ENCODE results near the gene BCR.

The BCR gene

GRCh38 chr22:23282089-23282501 is 101.8 kb downstream of the BCR start:
- no peaks in the 10 kb centered on the region for H3K79me2 ChIP-seq (ENCODE audit: control insufficient read depth, insufficient read depth, low read length, unreplicated experiment)
- H3K27me3 ChIP-seq (ENCODE audit: insufficient read depth, low read length): no peaks in the 10 kb centered on the region
- no peak overlapping the region for H2AFZ ChIP-seq (ENCODE audit: low read length, unreplicated experiment)
- H3K4me3 ChIP-seq (ENCODE audit: low read depth, low read length): no peak overlapping the region
- peak overlapping the region; percentile 55 for H3K27ac ChIP-seq (ENCODE audit: low read depth, low read length)
- H3K4me1 ChIP-seq (ENCODE audit: control insufficient read depth, insufficient read depth, low read length, unreplicated experiment): peaks cover 15% of the 10 kb centered on the region
- no peaks in the 10 kb centered on the region for H3K36me3 ChIP-seq (ENCODE audit: insufficient read depth, low read length)

DNA sequence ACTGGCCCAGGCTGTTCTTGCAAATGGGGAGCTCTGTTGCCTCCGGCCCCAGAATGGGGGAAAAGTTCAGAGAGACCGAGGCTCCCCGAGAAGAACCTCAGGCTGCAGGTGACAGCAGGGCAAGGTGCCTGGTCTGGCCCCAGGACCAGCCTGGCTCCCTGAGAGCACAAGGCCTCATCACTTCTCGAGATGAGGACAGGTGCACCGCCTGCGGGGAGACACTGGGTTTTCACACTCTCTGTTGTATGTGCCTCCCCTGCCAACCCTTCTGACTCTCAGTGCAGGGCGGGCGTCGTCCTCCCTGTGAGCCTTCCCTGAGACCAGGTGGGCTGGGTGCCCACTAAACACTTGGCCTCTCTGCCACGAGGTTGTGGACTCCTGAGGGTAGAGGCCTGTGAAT is 102.2 kb downstream of the BCR start:
- H3K4me3 ChIP-seq (ENCODE audit: low read depth, low read length): no peak overlapping the region
- H3K27me3 ChIP-seq (ENCODE audit: insufficient read depth, low read length): no peaks in the 10 kb centered on the region
- H3K27ac ChIP-seq (ENCODE audit: low read depth, low read length): no peak overlapping the region
- H3K36me3 ChIP-seq (ENCODE audit: insufficient read depth, low read length): no peaks in the 10 kb centered on the region
- no peaks in the 10 kb centered on the region for H3K79me2 ChIP-seq (ENCODE audit: control insufficient read depth, insufficient read depth, low read length, unreplicated experiment)
- H3K4me1 ChIP-seq (ENCODE audit: control insufficient read depth, insufficient read depth, low read length, unreplicated experiment): peaks cover 15% of the 10 kb centered on the region
- no peak overlapping the region for H2AFZ ChIP-seq (ENCODE audit: low read length, unreplicated experiment)

DNA sequence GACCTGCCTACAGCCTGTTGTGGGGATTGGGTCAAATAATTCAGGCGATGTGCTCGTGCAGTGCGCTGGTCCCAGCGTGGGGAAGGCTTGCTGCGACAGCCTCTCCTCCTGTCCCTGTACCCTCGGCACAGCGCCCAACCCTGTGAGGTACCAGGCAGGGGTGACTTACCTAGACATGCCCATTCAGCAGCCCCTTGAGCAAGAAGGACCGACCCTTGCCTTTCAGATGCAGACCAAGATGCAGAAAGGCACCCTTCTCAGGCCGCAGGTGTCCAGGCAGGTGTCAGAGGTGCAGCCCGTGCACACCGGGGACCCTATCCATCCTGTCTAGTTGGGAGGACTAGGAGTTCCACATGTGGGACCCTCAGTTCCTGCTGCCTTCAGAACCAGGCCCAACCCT is 102.7 kb downstream of the BCR start:
- Histone ChIP-seq H3K4me1 (ENCODE audit: control insufficient read depth, insufficient read depth, low read length, unreplicated experiment) (peaks cover 15% of the 10 kb centered on the region), H3K79me2 (ENCODE audit: control insufficient read depth, insufficient read depth, low read length, unreplicated experiment) (no peaks in the 10 kb centered on the region), H3K4me3 (ENCODE audit: low read depth, low read length) (no peak overlapping the region), H3K27me3 (ENCODE audit: insufficient read depth, low read length) (no peaks in the 10 kb centered on the region), H3K27ac (ENCODE audit: low read depth, low read length) (no peak overlapping the region), H2AFZ (ENCODE audit: low read length, unreplicated experiment) (no peak overlapping the region), H3K36me3 (ENCODE audit: insufficient read depth, low read length) (no peaks in the 10 kb centered on the region)

GRCh38 chr22:23283591-23284503 is 103.5 kb downstream of the BCR start:
- Histone ChIP-seq H3K27ac (ENCODE audit: low read depth, low read length) (no peak overlapping the region), H3K79me2 (ENCODE audit: control insufficient read depth, insufficient read depth, low read length, unreplicated experiment) (no peaks in the 10 kb centered on the region), H3K36me3 (ENCODE audit: insufficient read depth, low read length) (no peaks in the 10 kb centered on the region), H3K4me3 (ENCODE audit: low read depth, low read length) (no peak overlapping the region), H2AFZ (ENCODE audit: low read length, unreplicated experiment) (no peak overlapping the region), H3K27me3 (ENCODE audit: insufficient read depth, low read length) (no peaks in the 10 kb centered on the region), H3K4me1 (ENCODE audit: control insufficient read depth, insufficient read depth, low read length, unreplicated experiment) (peaks cover 15% of the 10 kb centered on the region)

DNA sequence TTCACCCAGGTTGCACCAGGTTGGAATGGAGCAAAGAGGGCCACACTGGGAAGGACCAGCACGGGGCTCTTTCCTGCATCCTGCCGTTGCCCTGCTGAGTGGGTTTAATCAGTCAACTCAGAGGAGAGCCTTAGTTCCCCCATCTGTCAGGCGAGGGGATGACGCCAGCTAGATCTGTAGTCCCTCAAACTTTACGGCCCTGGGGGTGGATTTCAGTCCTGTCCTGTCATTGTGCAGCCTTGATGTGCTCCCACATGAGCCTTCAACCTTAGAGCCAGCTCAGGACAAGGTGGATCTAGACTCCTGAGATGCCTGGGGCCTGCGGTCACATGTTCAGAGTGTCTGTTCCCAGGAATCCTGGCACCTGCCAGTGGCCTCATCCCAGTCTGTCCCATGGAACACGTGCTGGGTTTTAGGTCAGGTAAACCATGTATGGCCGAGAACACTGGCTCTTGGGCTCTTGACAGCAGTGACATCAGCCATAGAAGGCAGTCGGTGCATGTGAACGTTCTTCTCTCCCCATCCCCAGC is 104.3 kb downstream of the BCR start:
- Histone ChIP-seq H2AFZ (ENCODE audit: low read length, unreplicated experiment) (no peak overlapping the region), H3K27me3 (ENCODE audit: insufficient read depth, low read length) (no peaks in the 10 kb centered on the region), H3K27ac (ENCODE audit: low read depth, low read length) (no peak overlapping the region), H3K79me2 (ENCODE audit: control insufficient read depth, insufficient read depth, low read length, unreplicated experiment) (no peaks in the 10 kb centered on the region), H3K4me3 (ENCODE audit: low read depth, low read length) (no peak overlapping the region), H3K36me3 (ENCODE audit: insufficient read depth, low read length) (no peaks in the 10 kb centered on the region), H3K4me1 (ENCODE audit: control insufficient read depth, insufficient read depth, low read length, unreplicated experiment) (peaks cover 15% of the 10 kb centered on the region)

DNA sequence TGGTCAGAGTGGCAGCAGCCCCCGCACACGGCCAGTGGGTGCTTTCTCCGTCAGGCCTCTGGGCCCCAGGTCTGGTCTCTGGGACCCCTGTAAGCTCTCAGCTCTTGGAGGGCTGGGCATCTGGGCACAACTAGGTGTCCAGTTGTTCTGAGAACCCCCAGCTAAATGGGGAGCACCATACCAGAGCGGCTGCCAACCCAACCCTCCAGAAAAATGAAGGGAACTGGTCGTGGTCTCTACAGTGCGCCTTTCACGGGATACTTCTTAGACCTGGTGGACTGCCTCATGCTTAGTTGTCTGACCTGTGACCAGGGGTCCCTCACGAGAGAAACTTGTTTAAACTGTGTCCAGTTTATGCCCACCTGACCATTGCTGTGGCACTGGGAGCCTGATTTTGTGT is 104.9 kb downstream of the BCR start:
- Histone ChIP-seq H3K27me3 (ENCODE audit: insufficient read depth, low read length) (no peaks in the 10 kb centered on the region), H3K4me3 (ENCODE audit: low read depth, low read length) (no peak overlapping the region), H3K36me3 (ENCODE audit: insufficient read depth, low read length) (no peaks in the 10 kb centered on the region), H2AFZ (ENCODE audit: low read length, unreplicated experiment) (no peak overlapping the region), H3K4me1 (ENCODE audit: control insufficient read depth, insufficient read depth, low read length, unreplicated experiment) (peaks cover 18% of the 10 kb centered on the region), H3K27ac (ENCODE audit: low read depth, low read length) (no peak overlapping the region), H3K79me2 (ENCODE audit: control insufficient read depth, insufficient read depth, low read length, unreplicated experiment) (no peaks in the 10 kb centered on the region)

DNA sequence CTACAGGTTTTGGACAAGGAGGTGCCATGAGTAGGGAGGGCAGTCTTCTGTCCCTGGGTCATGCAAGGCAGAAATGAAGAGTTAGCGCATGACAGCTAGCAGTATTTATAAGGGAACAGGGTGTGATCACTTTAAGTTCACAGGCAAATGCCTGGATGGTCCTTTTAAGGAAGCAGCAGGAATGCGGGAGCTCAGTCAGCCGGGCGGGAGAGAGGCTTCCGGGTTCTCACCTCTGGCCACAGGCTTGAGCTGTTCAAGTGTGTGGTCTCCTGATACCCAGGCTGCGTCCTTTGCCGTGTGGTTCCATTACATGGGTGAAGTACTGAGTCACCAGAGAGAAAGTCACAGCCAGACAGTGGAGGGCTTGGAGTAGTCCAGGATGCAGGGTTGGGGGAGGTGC is 105.4 kb downstream of the BCR start:
- H3K27ac ChIP-seq (ENCODE audit: low read depth, low read length): no peak overlapping the region
- H3K27me3 ChIP-seq (ENCODE audit: insufficient read depth, low read length): no peaks in the 10 kb centered on the region
- no peak overlapping the region for H2AFZ ChIP-seq (ENCODE audit: low read length, unreplicated experiment)
- H3K36me3 ChIP-seq (ENCODE audit: insufficient read depth, low read length): no peaks in the 10 kb centered on the region
- H3K4me3 ChIP-seq (ENCODE audit: low read depth, low read length): no peak overlapping the region
- H3K79me2 ChIP-seq (ENCODE audit: control insufficient read depth, insufficient read depth, low read length, unreplicated experiment): no peaks in the 10 kb centered on the region
- H3K4me1 ChIP-seq (ENCODE audit: control insufficient read depth, insufficient read depth, low read length, unreplicated experiment): peaks cover 18% of the 10 kb centered on the region

GRCh38 chr22:23286296-23286695 is 106.0 kb downstream of the BCR start:
- Histone ChIP-seq H3K79me2 (ENCODE audit: control insufficient read depth, insufficient read depth, low read length, unreplicated experiment) (no peaks in the 10 kb centered on the region), H2AFZ (ENCODE audit: low read length, unreplicated experiment) (no peak overlapping the region), H3K27me3 (ENCODE audit: insufficient read depth, low read length) (no peaks in the 10 kb centered on the region), H3K4me1 (ENCODE audit: control insufficient read depth, insufficient read depth, low read length, unreplicated experiment) (peaks cover 15% of the 10 kb centered on the region), H3K4me3 (ENCODE audit: low read depth, low read length) (no peak overlapping the region), H3K27ac (ENCODE audit: low read depth, low read length) (no peak overlapping the region), H3K36me3 (ENCODE audit: insufficient read depth, low read length) (no peaks in the 10 kb centered on the region)

DNA sequence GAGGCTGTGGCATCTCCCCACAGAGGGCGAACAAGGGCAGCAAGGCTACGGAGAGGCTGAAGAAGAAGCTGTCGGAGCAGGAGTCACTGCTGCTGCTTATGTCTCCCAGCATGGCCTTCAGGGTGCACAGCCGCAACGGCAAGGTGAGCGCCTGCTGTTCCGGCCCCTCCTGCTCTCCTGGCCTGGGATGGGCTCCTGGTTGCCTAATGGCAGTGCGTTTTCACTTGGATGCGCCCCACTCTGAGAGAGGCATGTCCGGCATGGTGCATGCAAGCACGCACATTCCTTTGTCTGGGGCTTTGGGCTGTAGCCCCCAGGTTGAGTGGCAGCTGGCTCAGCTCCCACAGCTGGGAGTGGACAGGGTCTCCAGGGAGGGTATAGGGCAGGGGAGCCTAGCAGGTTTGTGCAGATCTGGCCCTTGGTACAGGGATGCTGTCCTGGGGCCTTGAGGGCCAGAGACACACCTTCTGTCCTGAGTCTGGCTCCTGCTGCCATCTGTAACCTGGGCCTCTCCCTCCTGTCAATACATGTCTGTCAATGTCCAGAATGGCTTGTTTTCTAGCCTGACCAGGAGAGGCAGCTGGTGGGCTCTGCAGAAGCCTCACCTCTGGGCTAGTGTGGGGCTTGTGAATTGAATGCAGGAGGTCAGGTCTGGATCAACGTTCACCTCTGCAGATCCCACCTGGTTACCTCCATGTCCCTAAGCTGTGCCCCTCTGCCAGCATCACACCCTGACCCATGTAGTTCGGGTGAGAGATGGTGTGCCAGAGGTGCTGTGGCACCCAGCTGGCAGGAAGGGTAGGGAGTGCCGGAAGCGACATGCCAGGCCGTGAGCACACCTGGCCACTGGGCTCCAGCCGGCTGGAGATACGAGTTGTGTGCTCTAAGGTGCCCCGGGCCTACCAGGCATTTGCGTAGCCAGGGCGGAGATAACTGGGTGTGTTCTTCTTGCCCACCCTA is 107.1 kb downstream of the BCR start:
- H3K27ac ChIP-seq (ENCODE audit: low read depth, low read length): no peak overlapping the region
- H3K4me3 ChIP-seq (ENCODE audit: low read depth, low read length): no peak overlapping the region
- H3K36me3 ChIP-seq (ENCODE audit: insufficient read depth, low read length): no peaks in the 10 kb centered on the region
- no peaks in the 10 kb centered on the region for H3K27me3 ChIP-seq (ENCODE audit: insufficient read depth, low read length)
- H3K4me1 ChIP-seq (ENCODE audit: control insufficient read depth, insufficient read depth, low read length, unreplicated experiment): peaks cover 4% of the 10 kb centered on the region
- H2AFZ ChIP-seq (ENCODE audit: low read length, unreplicated experiment): no peak overlapping the region
- no peaks in the 10 kb centered on the region for H3K79me2 ChIP-seq (ENCODE audit: control insufficient read depth, insufficient read depth, low read length, unreplicated experiment)

- Histone ChIP-seq H3K4me3 (ENCODE audit: low read depth, low read length) (no peak overlapping the region), H3K79me2 (ENCODE audit: control insufficient read depth, insufficient read depth, low read length, unreplicated experiment) (no peaks in the 10 kb centered on the region), H2AFZ (ENCODE audit: low read length, unreplicated experiment) (no peak overlapping the region), H3K27ac (ENCODE audit: low read depth, low read length) (no peak overlapping the region), H3K27me3 (ENCODE audit: insufficient read depth, low read length) (no peaks in the 10 kb centered on the region), H3K4me1 (ENCODE audit: control insufficient read depth, insufficient read depth, low read length, unreplicated experiment) (peaks cover 3% of the 10 kb centered on the region), H3K36me3 (ENCODE audit: insufficient read depth, low read length) (no peaks in the 10 kb centered on the region)
Observed at GRCh38 chr22:23288301-23289129, 108.2 kb downstream of the BCR start.
